Thoracic aorta (tissue), 2 donors: ENCODE data around the gene LAMTOR5. TPM values are rescaled to one million over a fixed set of nuclear protein-coding genes. Genes with fewer than 3 reads are reported as not detected.

Source experiments
- ATAC-seq: fragments of 150-250 bp; one replicate; pipeline ENCODE4 v1.8.0; 2017; ENCODE audit warnings: low read depth; ENCODE audit not compliant: insufficient number of reproducible peaks, low FRiP score
- DNase-seq: peaks from one replicate; pipeline ENCODE4 v3.0.0-alpha.2; 2020; ENCODE audit warnings: low spot score
- H3K27ac ChIP-seq, 2 donors: fragments of 200-600 bp; sonication (generic); 1 replicate in 1 of 2; 2 replicates in 1 of 2; pipeline ENCODE4 v1.5.1; 2016; ENCODE audit warnings: mild to moderate bottlenecking in 2 of 2, moderate library complexity in 2 of 2
- H3K27me3 ChIP-seq: fragments of 200-600 bp; sonication (generic); replicated peaks from 2 replicates; pipeline ENCODE4 v1.6.0; 2016; ENCODE audit warnings: mild to moderate bottlenecking; ENCODE audit not compliant: insufficient read depth
- H3K36me3 ChIP-seq: fragments of 200-600 bp; sonication (generic); one replicate; pipeline ENCODE4 v1.5.1; 2016
- H3K4me1 ChIP-seq, 2 donors: fragments of 200-600 bp; sonication (generic); 1 replicate in 1 of 2; 2 replicates in 1 of 2; pipeline versions ENCODE4 v1.5.1 to v1.6.0; 2016; ENCODE audit warnings: low read depth in 2 of 2, mild to moderate bottlenecking in 1 of 2; ENCODE audit not compliant: control insufficient read depth in 1 of 2
- H3K4me3 ChIP-seq: fragments of 200-600 bp; sonication (generic); 2 replicates; pipeline ENCODE4 v1.5.1; 2016; ENCODE audit warnings: mild to moderate bottlenecking
- H3K9me3 ChIP-seq: fragments of 200-600 bp; sonication (generic); 2 replicates; pipeline ENCODE4 v1.5.1; 2016
- total RNA-seq, 2 donors: library from RNA; depleted of rRNA; stranded (reverse); fragments of >200 nt; gene quantifications; one replicate each; pipeline versions ENCODE4 v1.1.0 to v1.2.3, GENCODE V29; 2016
- TF ChIP-seq, protein P1 (sequence below): fragments of 200-600 bp; sonication (generic); IDR thresholded peaks from one replicate; pipeline ENCODE4 v1.5.1; 2019; ENCODE audit warnings: antibody characterized with exemption

The LAMTOR5 gene
- total RNA-seq, 2 donors from 2014 or later: 76.6 to 95.2 TPM

DNA sequence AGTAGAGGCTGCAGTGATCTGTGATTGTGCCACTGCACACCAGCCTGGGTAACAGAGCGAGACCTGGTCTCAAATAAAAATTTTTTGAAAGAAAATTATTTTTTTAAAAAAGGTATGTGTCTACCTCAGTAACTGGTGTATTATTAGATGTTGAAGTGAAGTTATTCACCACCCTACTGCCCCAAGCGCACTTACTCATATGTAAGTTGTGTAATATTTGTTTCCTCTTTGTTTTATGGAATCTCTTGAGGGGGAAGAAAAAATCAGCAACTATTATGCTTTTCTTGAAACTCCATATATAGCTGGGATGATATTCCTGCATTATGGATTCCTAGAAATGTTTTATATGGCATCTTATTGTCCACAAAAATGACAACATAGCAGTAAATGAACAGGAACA lies 47.1 kb downstream of the LAMTOR5 start:
- Histone ChIP-seq H3K4me3 (no peak overlapping the region), H3K36me3 (no peaks in the 10 kb centered on the region), H3K27me3 (no peaks in the 10 kb centered on the region), H3K9me3 (no peaks in the 10 kb centered on the region), H3K27ac (no peak overlapping the region), H3K4me1 (peaks cover 0 to 11% of the 10 kb centered on the region in 2 donors)
- TF ChIP-seq, protein P1, sequence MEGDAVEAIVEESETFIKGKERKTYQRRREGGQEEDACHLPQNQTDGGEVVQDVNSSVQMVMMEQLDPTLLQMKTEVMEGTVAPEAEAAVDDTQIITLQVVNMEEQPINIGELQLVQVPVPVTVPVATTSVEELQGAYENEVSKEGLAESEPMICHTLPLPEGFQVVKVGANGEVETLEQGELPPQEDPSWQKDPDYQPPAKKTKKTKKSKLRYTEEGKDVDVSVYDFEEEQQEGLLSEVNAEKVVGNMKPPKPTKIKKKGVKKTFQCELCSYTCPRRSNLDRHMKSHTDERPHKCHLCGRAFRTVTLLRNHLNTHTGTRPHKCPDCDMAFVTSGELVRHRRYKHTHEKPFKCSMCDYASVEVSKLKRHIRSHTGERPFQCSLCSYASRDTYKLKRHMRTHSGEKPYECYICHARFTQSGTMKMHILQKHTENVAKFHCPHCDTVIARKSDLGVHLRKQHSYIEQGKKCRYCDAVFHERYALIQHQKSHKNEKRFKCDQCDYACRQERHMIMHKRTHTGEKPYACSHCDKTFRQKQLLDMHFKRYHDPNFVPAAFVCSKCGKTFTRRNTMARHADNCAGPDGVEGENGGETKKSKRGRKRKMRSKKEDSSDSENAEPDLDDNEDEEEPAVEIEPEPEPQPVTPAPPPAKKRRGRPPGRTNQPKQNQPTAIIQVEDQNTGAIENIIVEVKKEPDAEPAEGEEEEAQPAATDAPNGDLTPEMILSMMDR: no peak
- DNase-seq: no peak
- no peak for ATAC-seq

DNA sequence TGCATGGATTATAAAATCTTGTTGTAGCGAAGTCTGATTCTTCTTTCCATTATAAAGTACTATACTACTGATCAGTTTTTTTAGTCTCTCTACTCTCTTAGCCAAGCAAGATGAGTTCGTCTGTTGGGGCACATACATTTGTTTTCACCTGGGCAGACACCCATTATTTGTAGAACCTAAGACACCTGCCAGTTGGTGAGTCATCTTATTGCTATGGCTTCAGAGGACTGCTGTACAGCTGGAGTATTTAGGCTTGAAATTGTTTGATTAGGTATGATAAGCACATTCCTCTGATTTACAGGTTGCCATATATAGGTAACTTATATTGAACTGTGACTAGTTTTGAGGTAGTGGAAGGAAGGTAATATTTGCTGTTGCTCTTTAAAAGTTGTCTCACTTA lies 51.1 kb downstream of the LAMTOR5 start:
- Histone ChIP-seq H3K4me3 (no peak overlapping the region), H3K36me3 (no peaks in the 10 kb centered on the region), H3K9me3 (no peaks in the 10 kb centered on the region), H3K4me1 (peaks cover 0 to 12% of the 10 kb centered on the region in 2 donors), H3K27ac (no peak overlapping the region), H3K27me3 (no peaks in the 10 kb centered on the region)
- TF ChIP-seq, protein P1: no peak
- no peak for ATAC-seq
- no peak for DNase-seq

DNA sequence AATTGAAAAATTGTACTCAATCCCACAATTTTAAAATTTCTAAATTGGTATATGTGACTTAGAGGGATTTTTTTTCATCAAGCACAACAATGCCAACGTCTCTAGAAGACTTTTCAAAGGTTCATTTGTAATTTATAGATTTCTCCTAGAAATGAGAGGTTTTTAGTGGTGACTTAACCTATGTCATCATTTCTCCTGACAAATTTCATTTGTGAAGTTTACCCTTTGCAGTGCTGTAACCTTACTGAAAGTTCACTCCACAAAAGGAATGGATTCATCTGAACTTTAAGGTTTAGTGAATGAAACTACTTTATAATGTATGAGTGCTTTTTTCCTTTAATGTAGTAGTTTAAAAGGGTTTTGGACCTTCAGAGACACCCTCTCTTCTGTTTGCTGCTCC lies 52.2 kb downstream of the LAMTOR5 start:
- H3K36me3 ChIP-seq: no peaks in the 10 kb centered on the region
- no peaks in the 10 kb centered on the region for H3K27me3 ChIP-seq
- no peak overlapping the region for H3K27ac ChIP-seq
- ATAC-seq (no peak), DNase-seq (no peak)
- H3K4me3 ChIP-seq: no peak overlapping the region
- no peaks in the 10 kb centered on the region for H3K9me3 ChIP-seq
- TF ChIP-seq, protein P1: no peak
- H3K4me1 ChIP-seq: peaks cover 1 to 18% of the 10 kb centered on the region in 2 donors

Other genes with a start within 250 kb of the LAMTOR5 start
- gene KCNC4, start 197.4 kb downstream of the LAMTOR5 start, total RNA-seq: 10 to 100 TPM; 12.7 to 17.6 TPM
- 10 to 100 TPM; 27.3 to 53.5 TPM for gene RBM15, start 68.3 kb downstream of the LAMTOR5 start, total RNA-seq
- gene SLC16A4, start 16.7 kb downstream of the LAMTOR5 start, total RNA-seq: 10 to 100 TPM; 29.8 to 48.5 TPM
- under 1 TPM; 0.27 to 0.63 TPM for gene PROK1, start 43.5 kb upstream of the LAMTOR5 start, total RNA-seq
- not detected for gene KCNA10, start 111.5 kb upstream of the LAMTOR5 start, total RNA-seq
- gene KCNA2, start 198.7 kb upstream of the LAMTOR5 start, total RNA-seq: 1 to 10 TPM; 2.0 to 3.1 TPM